WI38 (cell line): ENCODE measurements around the gene DOCK1.
A peak's percentile ranks its signal among the peaks of the same experiment; 100 is the strongest.

Experiments
- H3K4me3 ChIP-seq: 2 replicates; pipeline ENCODE4 v1.5.1; 2011; ENCODE audit warnings: low read depth, mild to moderate bottlenecking, control low read depth, low read length
- CTCF ChIP-seq: IDR thresholded peaks from 2 replicates; pipeline ENCODE4 v1.5.1; 2012; ENCODE audit warnings: low read depth, mild to moderate bottlenecking, control low read depth, low read length

DOCK1 gene

GRCh38 chr10:127148933-127149220, 243.6 kb downstream of the DOCK1 start:
- H3K4me3 ChIP-seq: peak overlapping the region; percentile 36
- TF ChIP-seq CTCF: no peak

- H3K4me3 ChIP-seq: no peak overlapping the region
- no peak for TF ChIP-seq CTCF
These were observed 244.4 kb downstream of the DOCK1 start for GRCh38 chr10:127149501-127150081.

GRCh38 chr10:127150136-127150535, 244.9 kb downstream of the DOCK1 start:
- H3K4me3 ChIP-seq: no peak overlapping the region
- no peak for TF ChIP-seq CTCF

GRCh38 chr10:127151541-127151940, 246.3 kb downstream of the DOCK1 start:
- no peak for TF ChIP-seq CTCF
- H3K4me3 ChIP-seq: no peak overlapping the region

- TF ChIP-seq CTCF: no peak
These were observed 246.9 kb downstream of the DOCK1 start for GRCh38 chr10:127151981-127152699.

GRCh38 chr10:127153181-127153580, 248.0 kb downstream of the DOCK1 start:
- no peak for TF ChIP-seq CTCF
- H3K4me3 ChIP-seq: no peak overlapping the region

More at GRCh38 chr10:127151981-127152699, 246.9 kb downstream of the DOCK1 start:
- H3K4me3 ChIP-seq: no peak overlapping the region

- no peak overlapping the region for H3K4me3 ChIP-seq
- no peak for TF ChIP-seq CTCF
These were observed 249.8 kb downstream of the DOCK1 start for GRCh38 chr10:127154831-127155620.
